RCC 7860 (cell line): ENCODE results near the gene B4GALT7.

Source experiments
- DNase-seq: peaks from one replicate; pipeline ENCODE4 v3.0.0-alpha.2; 2015; ENCODE audit warnings: low spot score
- FAIRE-seq: peaks from 2 replicates; lab custom pipeline; 2012; peaks lifted over from hg19 to GRCh38; lab: Jason Lieb, UNC

The B4GALT7 gene

GRCh38 chr5:177592905-177593304 lies 7.0 kb upstream of the B4GALT7 start:
- DNase-seq (no peak), FAIRE-seq (no peak)

DNA sequence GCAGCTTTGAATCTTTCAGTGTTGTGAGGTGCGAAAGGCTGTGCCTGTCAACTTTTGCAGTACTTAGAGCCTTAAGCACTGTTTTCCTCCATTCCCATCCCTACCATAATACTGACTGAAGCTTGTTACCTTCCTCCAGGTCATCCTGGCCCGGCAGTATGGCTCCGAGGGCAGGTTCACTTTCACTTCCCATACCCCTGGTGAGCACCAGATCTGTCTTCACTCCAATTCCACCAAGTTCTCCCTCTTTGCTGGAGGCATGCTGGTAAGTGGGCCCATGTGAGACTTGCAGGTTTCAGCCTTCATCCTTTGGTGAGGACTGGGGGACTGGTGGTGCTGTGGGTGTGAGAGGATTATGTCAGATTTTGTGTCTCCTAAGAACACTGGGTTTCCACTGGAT lies 6.4 kb upstream of the B4GALT7 start:
- DNase-seq, result no peak
- no peak for FAIRE-seq

- DNase-seq, result no peak
- no peak for FAIRE-seq
Measured at GRCh38 chr5:177594071-177594470, 5.9 kb upstream of the B4GALT7 start.

DNA sequence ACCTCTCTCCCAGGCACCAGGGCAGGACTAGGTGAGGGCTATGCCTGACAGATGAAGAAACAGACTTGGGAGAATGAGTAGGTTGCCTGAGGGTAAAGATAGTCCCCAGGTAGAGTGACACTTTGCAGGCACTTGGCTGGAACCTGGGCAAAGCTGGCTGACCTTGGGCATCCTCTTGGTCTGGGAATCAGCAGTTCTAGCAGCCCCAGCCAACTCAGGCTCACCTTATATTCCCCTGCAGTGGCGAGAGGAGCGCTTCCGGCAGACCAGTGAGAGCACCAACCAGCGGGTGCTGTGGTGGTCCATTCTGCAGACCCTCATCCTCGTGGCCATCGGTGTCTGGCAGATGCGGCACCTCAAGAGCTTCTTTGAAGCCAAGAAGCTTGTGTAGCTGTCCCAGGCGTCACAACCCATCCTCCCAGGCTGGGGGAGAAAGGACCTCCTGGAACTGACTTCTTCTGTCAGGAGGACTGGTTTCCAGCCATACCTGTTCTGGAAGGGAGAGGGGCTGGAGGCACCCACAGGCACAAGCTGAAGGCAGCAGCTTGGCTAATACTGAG lies 4.8 kb upstream of the B4GALT7 start:
- DNase-seq (no peak), FAIRE-seq (no peak)

GRCh38 chr5:177595991-177596774 lies 3.7 kb upstream of the B4GALT7 start:
- FAIRE-seq (no peak), DNase-seq (no peak)

GRCh38 chr5:177596775-177597238 lies 3.1 kb upstream of the B4GALT7 start:
- FAIRE-seq, result no peak
- DNase-seq, result no peak

GRCh38 chr5:177598477-177598876 lies 1.5 kb upstream of the B4GALT7 start:
- DNase-seq, result no peak
- FAIRE-seq, result no peak

GRCh38 chr5:177600508-177601018 lies 631 bp downstream of the B4GALT7 start:
- FAIRE-seq, result no peak
- DNase-seq, result no peak

DNA sequence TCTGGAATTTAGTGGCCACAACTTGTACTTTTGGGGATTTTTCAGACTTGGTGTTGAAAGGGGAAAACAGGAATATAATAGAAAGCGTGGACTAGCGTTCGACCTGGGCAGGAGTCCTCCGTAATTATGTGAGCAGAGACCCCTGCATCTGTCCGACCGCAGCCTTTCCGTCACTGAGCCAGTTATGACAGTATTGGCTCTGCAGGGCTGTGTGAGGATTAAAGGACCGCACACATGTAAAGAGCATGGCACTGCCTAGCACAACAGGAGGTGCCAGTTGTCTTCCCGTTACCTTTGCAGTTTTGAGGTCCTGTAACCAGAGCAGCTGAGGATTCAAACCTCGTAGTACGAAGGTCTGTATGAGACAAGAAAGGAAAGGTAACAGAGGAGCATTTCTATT lies 1.2 kb downstream of the B4GALT7 start:
- FAIRE-seq, result no peak
- no peak for DNase-seq

DNA sequence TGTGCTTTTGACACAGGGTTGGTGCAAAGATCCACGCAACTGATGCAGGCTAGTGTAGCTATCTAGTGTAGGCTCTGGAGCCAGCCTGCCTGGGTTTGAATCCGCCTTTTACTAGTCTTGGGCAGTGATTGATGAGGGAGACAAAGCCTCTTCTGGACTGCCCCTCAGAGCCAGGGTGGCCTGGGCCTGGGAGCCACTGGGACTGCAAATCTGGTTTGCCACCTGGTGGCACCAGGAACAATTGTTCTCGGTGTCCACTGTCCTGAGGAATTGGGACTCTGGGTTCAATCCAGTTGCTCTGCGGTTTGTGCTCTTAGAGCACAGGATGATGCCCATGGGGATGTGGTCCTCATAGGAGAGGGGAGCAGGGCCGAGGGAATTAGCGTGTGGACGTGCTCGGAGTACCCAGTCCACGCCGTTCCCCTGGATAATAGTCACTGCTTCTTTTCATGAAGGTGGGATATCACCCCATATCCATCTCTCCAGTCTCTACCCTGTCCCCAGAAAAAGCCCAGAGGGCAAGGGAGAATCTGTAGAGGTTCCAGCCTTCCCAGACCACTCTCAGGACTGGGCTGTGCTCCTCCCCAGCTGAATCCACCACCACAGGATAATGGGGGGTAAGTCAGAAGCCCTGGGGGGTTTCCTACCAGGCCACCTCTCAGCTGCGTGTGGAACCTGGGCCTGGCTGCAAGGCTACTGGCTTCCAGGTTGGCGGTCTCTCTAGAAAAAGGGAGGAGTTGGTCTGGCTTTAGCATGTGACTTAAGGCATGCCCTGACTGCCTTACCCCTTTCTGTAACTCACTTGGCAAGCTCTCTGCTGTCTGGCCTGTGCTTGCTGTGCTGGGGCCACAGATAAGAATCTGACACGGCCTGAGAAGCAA lies 1.9 kb downstream of the B4GALT7 start:
- DNase-seq, result no peak
- no peak for FAIRE-seq

- no peak for FAIRE-seq
Measured at GRCh38 chr5:177602458-177602830, 2.5 kb downstream of the B4GALT7 start.

GRCh38 chr5:177603631-177604030 lies 3.7 kb downstream of the B4GALT7 start:
- DNase-seq (no peak), FAIRE-seq (no peak)

More at GRCh38 chr5:177602458-177602830, 2.5 kb downstream of the B4GALT7 start:
- DNase-seq, result no peak

DNA sequence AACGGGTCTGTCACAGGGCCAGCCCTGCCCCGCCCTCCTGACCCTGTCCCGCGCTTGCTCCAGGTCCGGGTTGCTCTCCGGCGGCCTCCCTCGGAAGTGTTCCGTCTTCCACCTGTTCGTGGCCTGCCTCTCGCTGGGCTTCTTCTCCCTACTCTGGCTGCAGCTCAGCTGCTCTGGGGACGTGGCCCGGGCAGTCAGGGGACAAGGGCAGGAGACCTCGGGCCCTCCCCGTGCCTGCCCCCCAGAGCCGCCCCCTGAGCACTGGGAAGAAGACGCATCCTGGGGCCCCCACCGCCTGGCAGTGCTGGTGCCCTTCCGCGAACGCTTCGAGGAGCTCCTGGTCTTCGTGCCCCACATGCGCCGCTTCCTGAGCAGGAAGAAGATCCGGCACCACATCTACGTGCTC lies 4.2 kb downstream of the B4GALT7 start:
- DNase-seq (no peak), FAIRE-seq (no peak)

- FAIRE-seq (no peak), DNase-seq (no peak)
Measured at GRCh38 chr5:177604656-177605055, 4.7 kb downstream of the B4GALT7 start.

DNA sequence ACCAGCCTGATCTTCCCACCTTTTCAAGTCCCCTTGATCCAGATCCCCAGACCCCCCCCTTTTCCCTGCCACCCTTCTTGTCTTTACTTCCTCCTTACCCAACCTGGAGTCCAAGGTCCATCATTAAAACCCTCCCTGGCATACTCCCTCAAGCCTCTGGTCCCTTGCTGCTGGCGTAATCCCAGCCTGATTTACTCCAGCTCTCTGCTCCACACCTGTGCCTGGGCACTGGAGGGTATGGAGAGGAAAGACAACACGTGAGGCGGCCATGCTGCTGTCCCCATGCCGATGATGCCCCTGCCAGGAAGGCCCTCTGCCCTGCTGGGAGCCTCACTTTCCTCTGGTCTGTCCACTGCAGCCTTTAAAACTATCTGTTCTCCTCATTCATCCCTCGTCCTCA lies 5.1 kb downstream of the B4GALT7 start:
- FAIRE-seq (no peak), DNase-seq (no peak)

DNA sequence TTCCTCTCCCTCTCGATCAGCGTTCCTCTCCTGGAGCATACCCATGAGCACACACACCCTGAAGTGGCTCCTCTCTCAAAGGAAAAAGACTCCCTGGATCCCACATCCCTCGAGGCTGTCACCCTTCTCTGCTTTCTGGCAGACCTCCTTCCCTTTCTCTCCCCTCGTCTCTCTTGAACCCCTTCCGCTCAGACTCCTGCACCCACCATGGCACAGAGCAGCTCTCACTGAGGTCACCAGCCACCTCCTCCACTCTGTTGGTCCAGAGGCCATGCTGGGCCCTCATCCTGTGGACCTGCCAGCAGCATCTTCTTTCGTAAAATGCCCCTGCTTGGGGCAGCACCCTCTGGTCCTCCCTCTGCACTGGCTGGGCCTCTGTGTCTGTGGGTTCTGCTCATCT lies 5.7 kb downstream of the B4GALT7 start:
- FAIRE-seq, result no peak
- no peak for DNase-seq

DNA sequence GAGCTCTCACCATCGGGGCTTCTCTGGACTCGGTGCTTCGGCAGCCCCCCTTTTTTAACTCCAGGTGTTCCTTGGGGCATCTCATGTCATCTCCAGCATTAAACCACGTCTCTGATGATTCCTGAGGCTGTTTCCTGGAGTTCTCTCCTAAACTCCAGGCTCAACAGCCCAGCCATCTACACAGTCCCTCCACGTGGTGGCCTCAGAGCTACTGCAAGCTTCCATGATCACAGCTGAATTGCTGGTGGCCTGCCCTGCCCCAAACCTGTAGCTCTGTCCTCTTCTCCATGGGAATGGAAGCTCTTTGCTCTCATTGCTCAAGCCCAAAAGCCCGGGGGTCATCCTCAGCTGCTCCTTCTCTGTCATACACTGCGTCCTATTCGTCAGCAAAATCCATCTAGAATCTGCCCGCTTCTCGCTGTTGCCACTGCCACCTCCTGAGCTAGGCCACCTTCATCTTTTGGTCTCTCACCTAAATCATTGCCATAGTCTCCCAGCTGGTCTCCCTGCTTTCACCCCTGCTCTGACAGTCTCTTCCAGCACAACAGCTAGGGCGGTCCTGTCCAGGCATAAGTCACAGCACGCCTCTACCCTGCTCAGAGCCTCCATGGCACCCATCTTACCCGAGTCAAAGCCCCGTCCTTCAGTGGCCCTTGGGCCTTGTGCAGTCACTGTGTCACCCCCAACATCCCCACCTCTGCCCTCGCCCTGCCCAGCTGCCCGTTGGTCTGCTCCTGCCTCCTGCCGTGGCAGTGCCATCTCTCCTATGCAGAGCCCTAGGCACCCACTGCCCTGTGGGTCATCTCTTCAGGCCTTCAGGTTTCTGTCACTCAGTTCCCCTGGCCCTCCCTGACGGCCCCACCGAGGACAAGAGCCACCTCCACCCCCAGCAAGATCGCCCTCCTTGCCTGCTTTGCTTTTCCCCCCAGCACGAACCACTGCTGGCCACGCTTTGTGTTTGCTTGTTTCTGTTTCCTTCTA lies 6.4 kb downstream of the B4GALT7 start:
- FAIRE-seq (no peak), DNase-seq (no peak)

DNA sequence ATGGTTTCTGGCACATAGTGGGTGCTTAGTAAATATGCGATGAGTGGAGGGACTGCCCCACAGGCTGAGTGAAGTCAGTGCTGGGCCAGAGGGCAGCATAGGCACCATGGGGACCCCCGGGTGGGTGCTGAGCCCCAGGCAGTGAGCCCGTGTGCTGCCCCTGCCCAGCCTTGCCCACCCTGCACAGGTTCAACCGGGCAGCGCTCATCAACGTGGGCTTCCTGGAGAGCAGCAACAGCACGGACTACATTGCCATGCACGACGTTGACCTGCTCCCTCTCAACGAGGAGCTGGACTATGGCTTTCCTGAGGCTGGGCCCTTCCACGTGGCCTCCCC lies 7.2 kb downstream of the B4GALT7 start:
- no peak for DNase-seq
- FAIRE-seq, result no peak

DNA sequence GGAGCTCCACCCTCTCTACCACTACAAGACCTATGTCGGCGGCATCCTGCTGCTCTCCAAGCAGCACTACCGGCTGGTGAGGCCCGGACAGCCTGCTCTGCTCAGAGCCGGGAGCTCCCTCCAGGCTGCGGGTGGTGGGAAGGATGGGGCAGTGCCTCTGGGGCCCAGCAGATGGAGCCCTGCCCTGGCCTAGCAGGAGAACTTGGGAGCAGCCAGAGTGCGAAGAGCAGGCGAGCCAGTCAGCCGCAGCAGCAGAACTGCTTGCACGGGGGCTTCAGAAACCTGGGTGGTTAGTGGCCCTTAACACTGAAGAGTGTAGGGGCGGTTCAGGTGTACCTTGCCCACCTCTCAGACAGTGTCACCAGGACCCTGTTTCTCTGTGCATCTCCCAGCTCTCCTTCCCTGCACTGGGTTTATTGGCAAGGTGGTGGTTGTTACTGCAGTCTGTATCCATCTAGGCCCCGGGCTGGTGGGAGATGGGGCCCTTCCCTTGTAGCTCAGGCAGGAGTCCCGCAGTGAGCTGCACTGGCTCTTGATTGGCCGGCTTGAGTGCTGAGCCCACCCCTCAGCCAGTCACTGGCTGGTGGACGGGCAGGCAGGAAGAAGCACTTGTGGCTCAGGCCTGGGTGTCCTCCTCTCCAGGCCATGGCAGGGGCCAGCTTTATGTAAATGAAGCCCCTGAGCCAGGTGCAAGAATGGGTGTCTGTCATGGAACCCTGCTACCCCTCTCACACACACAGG lies 7.7 kb downstream of the B4GALT7 start:
- no peak for FAIRE-seq
- DNase-seq, result peak; percentile 23
